ENCODE measurements around the gene PTPRD. TPM values are rescaled to one million over a fixed set of nuclear protein-coding genes. Genes with fewer than 3 reads are reported as not detected.

PTPRD gene
- total RNA-seq, 1 experiment from 2014 or later: not detected

- DNase-seq (ENCODE audit: unreplicated experiment): no peak
- Mint-ChIP-seq H3K9me3 (ENCODE audit: unreplicated experiment) (peaks cover 8% of the 10 kb centered on the region), H3K27ac (ENCODE audit: low read depth, unreplicated experiment) (no peak overlapping the region), H3K27me3 (ENCODE audit: insufficient read depth, unreplicated experiment) (no peaks in the 10 kb centered on the region), H3K4me1 (ENCODE audit: insufficient read depth, unreplicated experiment) (no peaks in the 10 kb centered on the region), H3K4me3 (ENCODE audit: unreplicated experiment) (no peak overlapping the region), H3K36me3 (ENCODE audit: insufficient read depth, unreplicated experiment) (no peaks in the 10 kb centered on the region)
- POLR2A ChIA-PET: interaction anchor here (0.6 kb wide), 1 partner anchor 9 kb away, joined by 3 read pairs; no protein-coding TSS in a partner anchor
- no TSS peak for BruUV-seq (replicated peaks)
- intact Hi-C loops (cut with micrococcal nuclease): no loop called here
- CTCF ChIA-PET: no interaction called here
- TF ChIP-seq CTCF (IDR thresholded peaks at IDR 0.05; ENCODE audit: unreplicated experiment): no peak
Observed at GRCh38 chr9:8447601-8448000, 2165.2 kb downstream of the PTPRD start.

GRCh38 chr9:8437876-8438275 is 2174.9 kb downstream of the PTPRD start:
- no peak for TF ChIP-seq CTCF (IDR thresholded peaks at IDR 0.05; ENCODE audit: unreplicated experiment)
- BruUV-seq (replicated peaks): no TSS peak
- Mint-ChIP-seq H3K36me3 (ENCODE audit: insufficient read depth, unreplicated experiment) (peaks cover 6% of the 10 kb centered on the region), H3K9me3 (ENCODE audit: unreplicated experiment) (peaks cover 8% of the 10 kb centered on the region), H3K27me3 (ENCODE audit: insufficient read depth, unreplicated experiment) (no peaks in the 10 kb centered on the region), H3K27ac (ENCODE audit: low read depth, unreplicated experiment) (no peak overlapping the region), H3K4me1 (ENCODE audit: insufficient read depth, unreplicated experiment) (no peaks in the 10 kb centered on the region), H3K4me3 (ENCODE audit: unreplicated experiment) (no peak overlapping the region)
- intact Hi-C loops (cut with micrococcal nuclease): no loop called here
- CTCF ChIA-PET: no interaction called here
- no peak for DNase-seq (ENCODE audit: unreplicated experiment)
- POLR2A ChIA-PET: no interaction called here

GRCh38 chr9:8437259-8437658 is 2175.5 kb downstream of the PTPRD start:
- no TSS peak for BruUV-seq (replicated peaks)
- H3K4me3 Mint-ChIP-seq (ENCODE audit: unreplicated experiment): no peak overlapping the region
- ChIA-PET CTCF (no interaction called here), POLR2A (no interaction called here)
- DNase-seq (ENCODE audit: unreplicated experiment): no peak
- H3K36me3 Mint-ChIP-seq (ENCODE audit: insufficient read depth, unreplicated experiment): peaks cover 6% of the 10 kb centered on the region
- no peaks in the 10 kb centered on the region for H3K4me1 Mint-ChIP-seq (ENCODE audit: insufficient read depth, unreplicated experiment)
- H3K9me3 Mint-ChIP-seq (ENCODE audit: unreplicated experiment): peaks cover 8% of the 10 kb centered on the region
- no peak overlapping the region for H3K27ac Mint-ChIP-seq (ENCODE audit: low read depth, unreplicated experiment)
- no peak for TF ChIP-seq CTCF (IDR thresholded peaks at IDR 0.05; ENCODE audit: unreplicated experiment)
- intact Hi-C loops (cut with micrococcal nuclease): no loop called here
- H3K27me3 Mint-ChIP-seq (ENCODE audit: insufficient read depth, unreplicated experiment): no peaks in the 10 kb centered on the region

- no peak for TF ChIP-seq CTCF (IDR thresholded peaks at IDR 0.05; ENCODE audit: unreplicated experiment)
- no TSS peak for BruUV-seq (replicated peaks)
- H3K4me1 Mint-ChIP-seq (ENCODE audit: insufficient read depth, unreplicated experiment): no peaks in the 10 kb centered on the region
Observed at GRCh38 chr9:8436786-8437185, 2176.0 kb downstream of the PTPRD start.

More at GRCh38 chr9:8436786-8437185, 2176.0 kb downstream of the PTPRD start:
- CTCF ChIA-PET: no interaction called here
- no peaks in the 10 kb centered on the region for H3K27me3 Mint-ChIP-seq (ENCODE audit: insufficient read depth, unreplicated experiment)
- intact Hi-C loops (cut with micrococcal nuclease): no loop called here
- DNase-seq (ENCODE audit: unreplicated experiment): no peak
- peaks cover 6% of the 10 kb centered on the region for H3K36me3 Mint-ChIP-seq (ENCODE audit: insufficient read depth, unreplicated experiment)
- POLR2A ChIA-PET: no interaction called here
- no peak overlapping the region for H3K27ac Mint-ChIP-seq (ENCODE audit: low read depth, unreplicated experiment)
- H3K9me3 Mint-ChIP-seq (ENCODE audit: unreplicated experiment): peaks cover 8% of the 10 kb centered on the region
- H3K4me3 Mint-ChIP-seq (ENCODE audit: unreplicated experiment): no peak overlapping the region
